Activated T-cell treated with anti-CD3 and anti-CD28 coated beads, Interleukin-2, amount 50 U/mL, for 1 hour (primary cell): ENCODE data around the gene CPNE4.

Source experiments
- DNase-seq: peaks from one replicate; pipeline ENCODE4 v3.0.0-alpha.2; 2020

The CPNE4 gene

GRCh38 chr3:131795390-131796090 lies 239.3 kb downstream of the CPNE4 start:
- no peak for DNase-seq

DNA sequence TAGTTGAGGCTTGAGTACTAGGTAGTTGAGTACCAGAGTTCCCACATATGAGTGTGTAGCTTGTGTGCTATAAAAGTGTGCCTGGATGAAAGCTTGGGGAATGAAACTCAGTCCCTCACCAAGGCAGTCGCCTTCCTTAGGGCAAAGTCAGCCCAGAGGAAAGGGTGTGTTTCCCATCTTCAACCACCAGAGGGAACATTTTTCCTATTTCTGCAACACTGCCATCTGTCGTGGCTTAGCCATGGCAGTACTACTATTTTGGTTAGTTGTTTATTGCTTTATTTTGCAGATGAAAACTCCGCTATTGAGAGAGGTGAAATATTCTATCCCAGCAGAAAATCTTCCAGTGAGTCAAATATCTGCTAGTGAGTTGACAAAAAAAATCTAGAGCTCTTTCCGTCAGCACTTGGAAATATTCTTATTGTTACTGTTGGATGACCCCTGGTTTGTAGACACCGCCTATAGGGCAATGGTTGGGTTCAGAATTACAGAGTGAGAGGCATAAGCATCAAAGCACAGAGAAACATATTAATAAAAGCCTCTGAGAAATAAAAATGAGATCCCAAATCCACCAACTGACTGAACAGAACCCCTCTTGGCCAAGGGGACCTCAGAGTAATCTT lies 239.9 kb downstream of the CPNE4 start:
- DNase-seq: no peak

DNA sequence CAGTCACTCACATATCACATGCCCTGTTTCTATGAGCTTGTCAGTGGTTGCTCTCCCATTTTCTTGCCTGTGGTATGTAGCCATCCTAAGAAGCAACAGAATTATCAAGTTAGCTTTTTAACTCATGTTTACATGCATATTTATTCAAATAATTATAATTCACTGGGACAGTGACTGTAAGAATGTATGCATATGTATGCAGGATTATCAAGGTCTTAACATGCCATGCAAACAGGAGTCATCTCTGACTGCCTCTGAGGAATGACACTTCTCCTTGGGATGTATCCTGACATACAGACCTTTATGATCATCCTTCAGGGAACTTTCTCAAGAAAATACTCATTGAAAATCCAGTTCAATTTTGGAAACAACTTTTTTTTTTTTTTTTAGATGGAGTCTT lies 240.9 kb downstream of the CPNE4 start:
- no peak for DNase-seq

- DNase-seq: no peak
Observed at GRCh38 chr3:131789188-131789587, 245.6 kb downstream of the CPNE4 start.

- DNase-seq: no peak
Observed at GRCh38 chr3:131786386-131786785, 248.4 kb downstream of the CPNE4 start.

GRCh38 chr3:131782751-131783150 lies 252.1 kb downstream of the CPNE4 start:
- no peak for DNase-seq

GRCh38 chr3:131778526-131778925 lies 256.3 kb downstream of the CPNE4 start:
- no peak for DNase-seq

DNA sequence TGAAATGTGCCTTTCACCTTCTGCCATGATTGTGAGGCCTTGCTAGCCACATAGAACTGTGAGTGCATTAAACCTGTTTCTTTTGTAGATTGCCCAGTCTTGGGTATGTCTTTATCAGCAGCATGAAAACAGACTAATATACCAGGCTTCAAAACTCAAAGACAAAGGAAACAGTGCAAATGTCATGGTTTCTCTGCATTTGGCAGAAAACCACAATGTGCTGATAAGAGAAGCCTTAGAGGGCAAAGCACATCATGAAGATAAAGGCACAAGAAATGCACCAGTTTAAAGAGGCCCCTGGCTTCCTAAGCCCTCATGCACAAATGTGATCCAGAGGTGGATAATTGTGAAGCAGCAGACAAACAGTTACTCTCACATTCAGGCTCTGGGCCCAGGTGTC lies 259.2 kb downstream of the CPNE4 start:
- DNase-seq: no peak

GRCh38 chr3:131772269-131773026 lies 262.4 kb downstream of the CPNE4 start:
- no peak for DNase-seq

- no peak for DNase-seq
Observed at GRCh38 chr3:131762981-131763564, 271.7 kb downstream of the CPNE4 start.

DNA sequence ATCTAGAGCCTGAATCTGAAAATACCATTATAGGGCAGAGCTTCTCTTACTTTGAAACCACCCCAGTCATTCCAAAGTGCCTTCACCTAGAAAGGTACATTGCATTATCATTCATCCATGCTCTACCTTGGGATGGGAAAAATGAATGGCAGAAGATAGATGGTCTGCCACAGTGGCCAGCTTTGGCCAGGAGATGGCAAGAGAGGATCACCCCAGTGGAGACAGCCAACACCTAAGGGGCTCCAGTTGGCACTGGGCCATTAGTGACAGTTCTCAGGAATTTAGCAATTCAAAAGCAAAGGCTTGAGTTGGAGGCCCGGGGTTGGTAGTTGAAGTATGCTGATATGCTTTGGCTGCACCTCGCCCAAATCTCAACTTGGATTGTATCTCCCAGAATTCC lies 278.4 kb downstream of the CPNE4 start:
- no peak for DNase-seq

GRCh38 chr3:131755380-131755779 lies 279.4 kb downstream of the CPNE4 start:
- DNase-seq: no peak

DNA sequence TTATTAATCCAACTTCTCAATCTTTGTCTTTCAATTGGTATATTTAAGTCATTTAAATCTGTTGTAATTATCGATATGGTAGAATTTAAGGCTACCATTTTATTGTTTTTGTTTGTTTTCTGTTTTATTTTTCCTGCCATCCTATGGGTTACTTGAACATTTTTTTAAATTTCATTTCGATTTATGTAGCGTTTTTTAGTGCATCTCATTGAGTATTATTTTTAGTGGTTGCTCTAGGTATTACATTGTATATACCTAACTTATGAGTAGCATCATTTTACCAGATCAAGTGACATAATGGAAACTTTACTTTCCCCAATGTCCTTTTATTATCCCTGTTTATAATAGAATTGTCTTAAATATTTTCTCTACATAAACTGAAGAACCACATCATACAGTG lies 284.6 kb downstream of the CPNE4 start:
- DNase-seq: no peak

- DNase-seq: no peak
Observed at GRCh38 chr3:131749826-131750225, 285.0 kb downstream of the CPNE4 start.

DNA sequence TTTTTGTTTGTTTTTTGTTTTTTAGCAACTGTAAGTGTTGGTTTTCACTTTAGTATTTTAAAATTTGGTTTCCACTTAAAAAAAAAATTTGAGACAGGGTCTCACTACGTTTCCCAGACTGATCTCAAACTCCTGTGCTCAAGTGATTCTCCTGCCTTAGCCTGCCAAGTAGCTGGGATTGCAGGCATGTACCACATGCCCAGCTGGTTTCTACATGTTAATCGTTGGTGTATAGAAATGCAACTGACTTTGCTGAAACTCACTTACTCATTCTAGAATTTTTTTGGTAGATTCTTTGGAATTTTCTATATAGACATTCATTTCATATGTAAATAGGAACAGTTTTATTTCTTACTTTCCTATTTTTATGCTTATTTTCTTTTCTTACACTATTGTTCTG lies 287.3 kb downstream of the CPNE4 start:
- DNase-seq: no peak

GRCh38 chr3:131744765-131745164 lies 290.0 kb downstream of the CPNE4 start:
- no peak for DNase-seq

DNA sequence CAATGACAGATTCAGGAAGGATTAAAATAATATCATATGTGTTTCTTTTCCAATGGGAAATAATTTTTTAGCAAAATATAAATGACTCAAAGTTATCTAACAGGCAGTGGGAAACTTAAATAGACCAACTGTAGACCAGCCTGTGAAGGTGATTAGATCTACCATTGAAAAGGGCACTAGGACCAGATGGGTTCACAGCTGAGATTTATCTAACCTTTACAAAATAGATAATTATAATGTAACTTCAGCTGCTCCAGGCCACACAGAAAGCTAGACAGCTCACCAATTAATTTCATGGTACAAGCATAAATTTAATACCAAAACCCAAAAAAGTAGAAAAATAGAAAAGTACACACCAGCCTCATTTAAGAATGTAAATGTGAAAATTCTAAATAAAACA lies 291.7 kb downstream of the CPNE4 start:
- no peak for DNase-seq

GRCh38 chr3:131739211-131739610 lies 295.6 kb downstream of the CPNE4 start:
- no peak for DNase-seq

DNA sequence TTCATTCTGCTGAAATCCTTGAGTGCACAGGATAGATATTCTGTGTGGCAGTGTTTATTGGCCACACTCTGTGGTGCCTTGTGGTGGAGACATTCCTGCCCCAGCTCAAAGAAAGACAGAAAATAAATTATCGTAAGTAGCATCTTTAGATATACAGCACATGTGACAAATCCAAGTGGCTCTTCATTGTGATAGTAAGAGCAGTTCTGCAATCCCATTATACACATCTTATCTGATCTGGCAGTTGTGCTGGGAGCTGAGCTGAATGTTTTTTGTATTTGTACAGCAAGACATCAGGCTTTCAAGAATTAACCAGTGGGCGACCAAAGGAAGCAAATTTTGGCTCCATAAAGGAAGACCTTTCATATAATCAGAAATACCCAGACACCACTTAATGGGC lies 296.7 kb downstream of the CPNE4 start:
- no peak for DNase-seq

- DNase-seq: no peak
Observed at GRCh38 chr3:131735544-131735943, 299.3 kb downstream of the CPNE4 start.

DNA sequence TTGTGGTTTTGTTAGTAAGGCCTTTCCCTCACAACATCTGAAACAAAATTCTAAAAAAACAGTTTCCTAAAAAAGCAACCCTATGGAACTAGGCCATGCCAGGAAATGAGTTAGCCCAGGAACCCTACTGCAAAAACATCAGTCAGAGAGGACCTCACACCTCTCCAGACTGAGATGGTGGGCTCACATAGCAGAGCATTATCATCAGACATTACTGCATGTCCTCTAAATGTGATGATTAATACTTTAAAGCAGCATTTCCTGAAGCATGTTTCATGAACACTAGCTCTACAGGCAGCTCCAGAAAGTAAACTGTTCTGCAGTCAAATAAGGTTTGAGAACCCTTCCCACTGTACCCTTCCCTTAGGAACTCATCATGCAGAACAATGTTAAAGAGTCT lies 299.7 kb downstream of the CPNE4 start:
- DNase-seq: no peak

- no peak for DNase-seq
Observed at GRCh38 chr3:131733086-131733841, 301.6 kb downstream of the CPNE4 start.

DNA sequence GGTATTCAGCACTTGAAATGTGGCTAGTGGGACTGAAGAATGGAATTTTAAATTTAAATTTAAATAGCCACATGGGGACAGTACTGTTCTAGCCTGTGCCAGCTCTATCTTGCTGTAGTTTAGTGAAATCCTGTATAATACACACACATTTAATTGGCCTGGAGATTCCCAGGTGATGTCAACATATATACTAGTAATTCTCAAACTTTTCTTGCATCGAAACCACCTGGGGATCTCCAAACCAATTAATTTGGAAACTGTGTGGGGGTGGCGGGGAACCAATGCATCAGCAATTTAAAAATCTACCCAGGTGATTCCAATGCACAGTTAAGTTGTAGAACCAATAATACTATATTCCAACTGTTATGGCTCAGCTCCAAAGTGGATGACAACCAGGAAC lies 303.1 kb downstream of the CPNE4 start:
- no peak for DNase-seq
